HG03354 (cell line): ENCODE results near the gene TEAD4.

Experiments used
- ATAC-seq: cut with Tn5 transposase; IDR thresholded peaks from one replicate; pipeline ENCODE4 v1.9.1; 2021; ENCODE audit warnings: mild to moderate bottlenecking; ENCODE audit not compliant: unreplicated experiment, poor library complexity, severe bottlenecking

TEAD4 gene

GRCh38 chr12:3020850-3021435 lies 61.7 kb downstream of the TEAD4 start:
- no peak for ATAC-seq

- ATAC-seq: no peak
Measured at GRCh38 chr12:3022411-3022810, 63.2 kb downstream of the TEAD4 start.

GRCh38 chr12:3022961-3023360 lies 63.8 kb downstream of the TEAD4 start:
- no peak for ATAC-seq

- ATAC-seq: no peak
Measured at GRCh38 chr12:3028108-3028507, 68.9 kb downstream of the TEAD4 start.

- ATAC-seq: no peak
Measured at GRCh38 chr12:3030821-3031429, 71.7 kb downstream of the TEAD4 start.

GRCh38 chr12:3032161-3032560 lies 73.0 kb downstream of the TEAD4 start:
- no peak for ATAC-seq

GRCh38 chr12:3032770-3033538 lies 73.8 kb downstream of the TEAD4 start:
- no peak for ATAC-seq

GRCh38 chr12:3033539-3033867 lies 74.3 kb downstream of the TEAD4 start:
- no peak for ATAC-seq

GRCh38 chr12:3034067-3034750 lies 75.0 kb downstream of the TEAD4 start:
- ATAC-seq: no peak

- no peak for ATAC-seq
Measured at GRCh38 chr12:3035171-3035570, 76.0 kb downstream of the TEAD4 start.

GRCh38 chr12:3035815-3036702 lies 76.9 kb downstream of the TEAD4 start:
- no peak for ATAC-seq

- ATAC-seq: no peak
Measured at GRCh38 chr12:3036901-3037600, 77.9 kb downstream of the TEAD4 start.

GRCh38 chr12:3038166-3038565 lies 79.0 kb downstream of the TEAD4 start:
- ATAC-seq: no peak

GRCh38 chr12:3038926-3039510 lies 79.8 kb downstream of the TEAD4 start:
- ATAC-seq: no peak

GRCh38 chr12:3040026-3040656 lies 80.9 kb downstream of the TEAD4 start:
- ATAC-seq: no peak

- ATAC-seq: no peak
Measured at GRCh38 chr12:3040663-3041544, 81.7 kb downstream of the TEAD4 start.

GRCh38 chr12:3041558-3042164 lies 82.5 kb downstream of the TEAD4 start:
- peak; percentile 76 for ATAC-seq
